ENCODE data around the gene NNAT. TPM values are rescaled to one million over a fixed set of nuclear protein-coding genes. Genes with fewer than 3 reads are reported as not detected.

The NNAT gene
- total and polyA plus RNA-seq, 3 experiments from 2014 or later, result 0.33 TPM; not detected in 2

GRCh38 chr20:37523911-37524700, 3.1 kb downstream of the NNAT start:
- no peak for DNase-seq

DNA sequence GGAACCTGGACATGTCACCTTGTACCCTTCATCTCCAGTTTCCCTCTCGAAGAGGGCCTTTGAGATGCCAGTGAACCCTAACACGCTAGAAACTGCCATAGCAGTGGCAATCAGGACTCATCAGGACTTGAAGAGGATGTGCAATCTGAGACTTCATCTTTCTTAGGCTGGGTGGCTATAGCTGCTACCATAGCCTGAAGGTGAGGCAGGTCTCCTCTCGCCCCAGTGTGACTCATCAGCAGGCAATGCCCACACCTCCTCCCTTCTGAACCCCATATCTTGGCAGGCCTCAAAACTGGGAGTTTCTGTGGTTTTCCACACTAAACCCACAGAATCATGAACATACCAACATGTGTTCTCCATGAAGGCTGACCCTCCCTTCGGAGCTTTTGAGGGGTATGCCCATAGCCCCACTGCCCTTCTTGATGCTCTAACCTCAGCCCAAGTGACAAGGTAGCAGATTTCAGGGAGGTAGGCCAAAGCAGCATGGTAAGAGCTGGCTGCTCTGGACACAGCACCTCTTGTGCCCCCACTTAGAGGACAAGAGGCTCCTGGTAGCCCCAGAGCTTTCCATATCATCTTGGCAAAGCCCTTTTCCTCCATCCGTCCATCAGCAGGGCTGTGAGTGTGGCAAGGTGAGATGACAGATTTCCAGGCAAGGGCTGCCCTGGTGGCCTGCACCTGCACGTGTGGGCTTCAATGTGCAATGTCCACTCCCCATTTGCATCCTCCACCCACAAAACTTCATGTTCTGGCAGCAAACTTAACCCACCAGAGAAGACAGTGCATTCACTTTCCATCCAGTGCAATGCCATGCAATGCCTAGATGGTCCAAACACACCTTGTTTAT, 4.0 kb downstream of the NNAT start:
- CTCF ChIA-PET, result no interaction called here
- H3K36me3 ChIP-seq (ENCODE audit: insufficient read depth, low read length), result no peaks in the 10 kb centered on the region
- Mint-ChIP-seq H3K36me3 (peaks cover 0 to 25% (median 10%) of the 10 kb centered on the region in 3 donors), H3K9me3 (no peaks in the 10 kb centered on the region), H3K27me3 (peaks cover 0 to 4% of the 10 kb centered on the region in 2 donors), H3K4me3 (peak overlapping the region; percentile 74 to 90 (median 85)), H3K4me1 (peaks cover 57 to 82% (median 58%) of the 10 kb centered on the region in 3 donors), H3K27ac (peak overlapping the region; percentile 3 to 99 (median 84))
- POLR2A ChIA-PET, result interaction anchor here (0.6 kb wide), 1 partner anchor 186 kb away, joined by 3 read pairs; no protein-coding TSS in a partner anchor
- no peaks in the 10 kb centered on the region for H3K27me3 ChIP-seq (ENCODE audit: insufficient read depth, low read length, poor library complexity, severe bottlenecking)
- no peak for DNase-seq
- no peak overlapping the region for H3K27ac ChIP-seq (ENCODE audit: low read depth, low read length)
- H3K4me3 ChIP-seq (ENCODE audit: low read length), result no peak overlapping the region
- H3K9me3 ChIP-seq (ENCODE audit: low read length), result no peaks in the 10 kb centered on the region
- H3K4me1 ChIP-seq (ENCODE audit: insufficient read depth, low read length), result peaks cover 41% of the 10 kb centered on the region

More at GRCh38 chr20:37523911-37524700, 3.1 kb downstream of the NNAT start:
- Histone ChIP-seq H3K36me3 (ENCODE audit: insufficient read depth, low read length) (no peaks in the 10 kb centered on the region), H3K27me3 (ENCODE audit: insufficient read depth, low read length, poor library complexity, severe bottlenecking) (no peaks in the 10 kb centered on the region), H3K27ac (ENCODE audit: low read depth, low read length) (no peak overlapping the region), H3K4me3 (ENCODE audit: low read length) (no peak overlapping the region), H3K9me3 (ENCODE audit: low read length) (no peaks in the 10 kb centered on the region), H3K4me1 (ENCODE audit: insufficient read depth, low read length) (peaks cover 41% of the 10 kb centered on the region)
- ChIA-PET CTCF (no interaction called here), POLR2A (no interaction called here)
- H3K4me3 Mint-ChIP-seq, result peak overlapping the region in 3 of 7 donors; percentile 2 to 87 (median 12)
- H3K4me1 Mint-ChIP-seq, result peaks cover 57 to 88% (median 58%) of the 10 kb centered on the region in 3 donors
- H3K27ac Mint-ChIP-seq, result peak overlapping the region in 4 of 8 donors; percentile 24 to 98 (median 52)
- peaks cover 0 to 34% (median 10%) of the 10 kb centered on the region in 3 donors for H3K36me3 Mint-ChIP-seq
- H3K27me3 Mint-ChIP-seq, result peaks cover 0 to 4% of the 10 kb centered on the region in 2 donors
- H3K9me3 Mint-ChIP-seq, result no peaks in the 10 kb centered on the region

DNA sequence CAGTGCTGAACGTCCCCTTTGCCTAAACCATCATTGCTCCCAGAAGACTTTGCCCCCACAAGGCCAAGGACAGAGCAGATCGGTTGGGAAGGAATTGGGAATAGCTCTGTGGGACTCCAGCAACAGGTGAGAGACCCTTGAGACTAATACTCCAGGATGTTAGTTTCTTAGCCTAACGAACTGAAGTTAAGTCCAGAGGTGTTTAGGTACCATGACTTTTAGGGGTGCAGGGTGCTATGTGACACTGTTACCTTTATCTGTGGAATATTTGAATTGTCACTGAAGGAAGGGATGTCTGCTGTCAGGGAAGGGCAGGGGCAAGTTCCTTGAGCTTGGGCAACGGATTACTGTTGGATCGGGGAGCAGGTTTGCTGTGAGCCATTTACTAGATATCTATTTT, 4.8 kb downstream of the NNAT start:
- Mint-ChIP-seq H3K36me3 (peaks cover 0 to 18% (median 10%) of the 10 kb centered on the region in 3 donors), H3K4me3 (peak overlapping the region; percentile 83 to 94 (median 87)), H3K27ac (peak overlapping the region; percentile 24 to 99 (median 84)), H3K9me3 (no peaks in the 10 kb centered on the region), H3K27me3 (peaks cover 0 to 4% of the 10 kb centered on the region in 2 donors), H3K4me1 (peaks cover 50 to 75% (median 51%) of the 10 kb centered on the region in 3 donors)
- ChIA-PET POLR2A (interaction anchor here (0.6 kb wide), 1 partner anchor 187 kb away, joined by 3 read pairs; no protein-coding TSS in a partner anchor), CTCF (no interaction called here)
- Histone ChIP-seq H3K27ac (ENCODE audit: low read depth, low read length) (no peak overlapping the region), H3K27me3 (ENCODE audit: insufficient read depth, low read length, poor library complexity, severe bottlenecking) (no peaks in the 10 kb centered on the region), H3K9me3 (ENCODE audit: low read length) (no peaks in the 10 kb centered on the region), H3K4me3 (ENCODE audit: low read length) (no peak overlapping the region), H3K4me1 (ENCODE audit: insufficient read depth, low read length) (peaks cover 41% of the 10 kb centered on the region), H3K36me3 (ENCODE audit: insufficient read depth, low read length) (no peaks in the 10 kb centered on the region)
- no peak for DNase-seq

DNA sequence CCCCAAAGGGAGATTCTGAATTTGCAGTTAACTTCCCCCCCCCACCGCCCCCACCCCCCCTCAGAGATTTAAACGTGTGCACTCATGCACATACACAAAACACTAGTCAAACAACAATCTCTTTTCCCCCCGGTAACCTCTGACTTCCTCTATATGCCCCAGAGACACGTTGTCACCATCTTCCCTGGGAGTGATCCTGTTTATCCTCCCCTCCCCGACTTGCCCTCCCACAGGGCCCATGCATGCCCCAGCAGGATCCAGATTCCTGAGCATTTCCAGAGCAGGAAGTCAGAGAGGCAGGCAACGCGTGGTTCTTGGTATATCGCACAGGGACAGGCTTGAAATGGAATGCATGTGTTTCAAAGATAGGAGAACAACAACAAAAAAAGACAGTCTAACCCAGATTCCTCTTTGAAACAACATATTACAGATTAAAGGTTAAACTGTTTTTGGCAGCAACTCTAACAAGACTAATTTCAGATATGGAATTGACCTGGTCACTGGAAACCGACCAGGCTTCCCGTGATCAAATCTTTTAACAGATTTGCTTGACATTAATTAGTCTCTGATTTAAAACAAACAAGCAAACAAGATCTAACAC, 5.3 kb downstream of the NNAT start:
- Histone ChIP-seq H3K4me1 (ENCODE audit: insufficient read depth, low read length) (peaks cover 41% of the 10 kb centered on the region), H3K27ac (ENCODE audit: low read depth, low read length) (no peak overlapping the region), H3K9me3 (ENCODE audit: low read length) (no peaks in the 10 kb centered on the region), H3K27me3 (ENCODE audit: insufficient read depth, low read length, poor library complexity, severe bottlenecking) (no peaks in the 10 kb centered on the region), H3K36me3 (ENCODE audit: insufficient read depth, low read length) (no peaks in the 10 kb centered on the region), H3K4me3 (ENCODE audit: low read length) (peak overlapping the region; percentile 70)
- peaks cover 48 to 72% (median 50%) of the 10 kb centered on the region in 3 donors for H3K4me1 Mint-ChIP-seq
- H3K36me3 Mint-ChIP-seq, result peaks cover 0 to 15% (median 10%) of the 10 kb centered on the region in 3 donors
- no peak for DNase-seq
- no peaks in the 10 kb centered on the region for H3K9me3 Mint-ChIP-seq
- H3K27ac Mint-ChIP-seq, result peak overlapping the region; percentile 62 to 100 (median 99)
- POLR2A ChIA-PET, result interaction anchor here (0.6 kb wide), 1 partner anchor 483 kb away, joined by 3 read pairs; no protein-coding TSS in a partner anchor
- H3K4me3 Mint-ChIP-seq, result peak overlapping the region; percentile 83 to 94 (median 87)
- CTCF ChIA-PET, result interaction anchor here (1.9 kb wide), 1 partner anchor 331 kb away, joined by 6 read pairs; no protein-coding TSS in a partner anchor
- H3K27me3 Mint-ChIP-seq, result peaks cover 0 to 6% of the 10 kb centered on the region in 2 donors

DNA sequence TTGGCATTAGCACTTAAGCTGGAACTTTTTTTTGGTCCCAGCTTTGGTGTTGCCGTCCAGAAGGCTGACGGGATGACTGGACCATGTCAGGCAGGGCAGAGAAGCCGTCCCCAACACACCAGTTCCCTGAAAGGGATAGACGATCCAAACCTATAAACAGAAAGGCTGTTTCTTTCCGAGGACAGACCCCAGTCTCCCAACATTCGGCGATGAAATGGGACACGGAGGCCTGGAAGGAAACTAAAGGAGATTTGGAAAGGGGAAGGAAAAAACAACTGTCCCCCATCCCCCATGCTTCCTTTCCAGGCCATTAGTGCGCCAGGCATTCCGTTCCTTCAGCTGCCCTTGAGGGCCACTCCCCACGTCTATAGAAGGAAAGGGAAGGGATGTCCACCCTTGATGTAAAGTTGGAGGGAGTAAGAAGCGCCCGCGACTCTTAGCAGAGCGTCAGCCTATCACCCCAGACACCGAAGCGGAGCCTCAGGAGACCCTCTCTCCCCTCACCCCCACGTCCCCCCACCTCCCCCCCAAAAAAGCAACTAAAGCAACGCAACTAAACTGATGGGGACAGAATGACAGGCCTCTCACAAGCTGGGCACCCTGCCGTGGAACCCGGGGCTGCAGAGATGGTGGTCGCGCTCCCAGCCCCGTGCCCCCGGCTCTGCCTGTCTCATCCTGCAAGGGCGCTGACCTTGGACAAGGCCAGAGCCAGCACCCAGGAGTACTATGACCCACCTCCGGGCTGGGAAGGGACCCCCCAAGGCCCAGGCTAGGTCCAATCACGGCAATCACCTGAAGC, 6.0 kb downstream of the NNAT start:
- Histone ChIP-seq H3K27me3 (ENCODE audit: insufficient read depth, low read length, poor library complexity, severe bottlenecking) (no peaks in the 10 kb centered on the region), H3K27ac (ENCODE audit: low read depth, low read length) (peak overlapping the region; percentile 95), H3K36me3 (ENCODE audit: insufficient read depth, low read length) (no peaks in the 10 kb centered on the region), H3K4me1 (ENCODE audit: insufficient read depth, low read length) (peaks cover 41% of the 10 kb centered on the region), H3K9me3 (ENCODE audit: low read length) (no peaks in the 10 kb centered on the region), H3K4me3 (ENCODE audit: low read length) (peak overlapping the region; percentile 70)
- Mint-ChIP-seq H3K4me3 (peak overlapping the region; percentile 83 to 94 (median 87)), H3K27me3 (peaks cover 0 to 6% of the 10 kb centered on the region in 2 donors), H3K27ac (peak overlapping the region; percentile 98 to 100 (median 100)), H3K4me1 (peaks cover 44 to 65% (median 47%) of the 10 kb centered on the region in 3 donors), H3K36me3 (peaks cover 0 to 14% (median 8%) of the 10 kb centered on the region in 3 donors), H3K9me3 (no peaks in the 10 kb centered on the region)
- ChIA-PET CTCF (interaction anchor here (1.0 to 1.9 kb wide), 2 partner anchors 142 to 332 kb away, joined by 4 to 6 read pairs; no protein-coding TSS in a partner anchor), POLR2A (interaction anchor here (0.6 to 1.1 kb wide), 3 partner anchors 332 to 483 kb away, joined by 3 to 6 read pairs (median 3); partner anchors contain the start of genes MROH8 and RPN2)
- no peak for DNase-seq

GRCh38 chr20:37527638-37528445, 6.8 kb downstream of the NNAT start, which contains the start of gene BLCAP:
BLCAP (minus strand) TSS chr20:37527876; CDS start chr20:37519174, 8,702 bp downstream.
- peaks cover 0 to 14% (median 8%) of the 10 kb centered on the region in 3 donors for H3K36me3 Mint-ChIP-seq
- Histone ChIP-seq H3K4me3 (ENCODE audit: low read length) (peak within 1 kb of the TSS; percentile 70), H3K36me3 (ENCODE audit: insufficient read depth, low read length) (no peaks in the 10 kb centered on the region), H3K9me3 (ENCODE audit: low read length) (no peaks in the 10 kb centered on the region), H3K27me3 (ENCODE audit: insufficient read depth, low read length, poor library complexity, severe bottlenecking) (no peaks in the 10 kb centered on the region), H3K4me1 (ENCODE audit: insufficient read depth, low read length) (peaks cover 41% of the 10 kb centered on the region), H3K27ac (ENCODE audit: low read depth, low read length) (peak within 1 kb of the TSS; percentile 95)
- H3K9me3 Mint-ChIP-seq, result no peaks in the 10 kb centered on the region
- CTCF ChIA-PET, result interaction anchor here (1.0 to 1.9 kb wide), 2 partner anchors 143 to 332 kb away, joined by 4 to 6 read pairs; no protein-coding TSS in a partner anchor
- peak within 1 kb of the TSS; percentile 98 to 100 (median 100) for H3K27ac Mint-ChIP-seq
- peaks cover 0 to 6% of the 10 kb centered on the region in 2 donors for H3K27me3 Mint-ChIP-seq
- POLR2A ChIA-PET, result interaction anchor here (0.6 to 1.1 kb wide), 3 partner anchors 333 to 349 kb away, joined by 3 to 6 read pairs (median 3); partner anchors contain the start of genes MROH8 and RPN2
- peak within 1 kb of the TSS; percentile 83 to 94 (median 87) for H3K4me3 Mint-ChIP-seq
- DNase-seq, result peak; percentile 92 to 97 (median 96)
- peaks cover 44 to 60% (median 47%) of the 10 kb centered on the region in 3 donors for H3K4me1 Mint-ChIP-seq

All from CD8-positive, alpha-beta memory T cell (primary cell).